Neural cell (in vitro differentiated cells): Measurements from ENCODE around the gene PON3.

Experiments
- CTCF ChIP-seq: fragments of 450-650 bp; IDR thresholded peaks from 2 replicates; pipeline ENCODE4 v1.5.1; 2014; ENCODE audit warnings: antibody characterized with exemption, mild to moderate bottlenecking, moderate library complexity; ENCODE audit not compliant: poor library complexity, severe bottlenecking
- EZH2 ChIP-seq: fragments of 200-600, 300-800 bp; shearing (Covaris generic), sonication (generic); IDR thresholded peaks from 2 replicates; pipeline ENCODE4 v1.6.1; 2014; ENCODE audit warnings: antibody characterized with exemption, low read length, borderline replicate concordance, mild to moderate bottlenecking; ENCODE audit not compliant: insufficient read depth, poor library complexity, severe bottlenecking
- POLR2AphosphoS5 ChIP-seq: IDR thresholded peaks from 2 replicates; pipeline ENCODE4 v1.6.1; 2012
- RAD21 ChIP-seq: fragments of 450-650 bp; conservative IDR thresholded peaks from 2 replicates; pipeline ENCODE4 v1.6.1; 2014; ENCODE audit warnings: antibody characterized with exemption, mild to moderate bottlenecking, moderate library complexity
- SMC3 ChIP-seq: fragments of 450-650 bp; conservative IDR thresholded peaks from 2 replicates; pipeline ENCODE4 v1.6.1; 2014; ENCODE audit warnings: antibody characterized with exemption, mild to moderate bottlenecking, moderate library complexity; ENCODE audit not compliant: poor library complexity

GRCh38 chr7:95434557-95435421, 38.6 kb upstream of the PON3 start, which contains the start of gene PON2:
- TF ChIP-seq CTCF, result no peak
- TF ChIP-seq SMC3, result no peak
- TF ChIP-seq EZH2, result no peak
- TF ChIP-seq RAD21, result no peak
- TF ChIP-seq POLR2AphosphoS5, result no peak
